UCSD-AML1 (cell line): Measurements from ENCODE around the gene MCF2L2.
A peak's percentile ranks its signal among the peaks of the same experiment; 100 is the strongest.
"Not testable (repeated sequence)": the region's sequence is repeated elsewhere in the genome, so short reads cannot be mapped to it uniquely, and the experiment has no call there.

Source experiments
- DNase-seq: peaks from one replicate; lab custom pipeline; 2025; ENCODE audit not compliant: unreplicated experiment; lab: John Stamatoyannopoulos, UW

MCF2L2 gene

GRCh38 chr3:183428447-183429211 is at the start of gene MCF2L2:
MCF2L2 (minus strand) TSS chr3:183428619; CDS start chr3:183427977, 642 bp downstream.
- DNase-seq: peak; percentile 36

DNA sequence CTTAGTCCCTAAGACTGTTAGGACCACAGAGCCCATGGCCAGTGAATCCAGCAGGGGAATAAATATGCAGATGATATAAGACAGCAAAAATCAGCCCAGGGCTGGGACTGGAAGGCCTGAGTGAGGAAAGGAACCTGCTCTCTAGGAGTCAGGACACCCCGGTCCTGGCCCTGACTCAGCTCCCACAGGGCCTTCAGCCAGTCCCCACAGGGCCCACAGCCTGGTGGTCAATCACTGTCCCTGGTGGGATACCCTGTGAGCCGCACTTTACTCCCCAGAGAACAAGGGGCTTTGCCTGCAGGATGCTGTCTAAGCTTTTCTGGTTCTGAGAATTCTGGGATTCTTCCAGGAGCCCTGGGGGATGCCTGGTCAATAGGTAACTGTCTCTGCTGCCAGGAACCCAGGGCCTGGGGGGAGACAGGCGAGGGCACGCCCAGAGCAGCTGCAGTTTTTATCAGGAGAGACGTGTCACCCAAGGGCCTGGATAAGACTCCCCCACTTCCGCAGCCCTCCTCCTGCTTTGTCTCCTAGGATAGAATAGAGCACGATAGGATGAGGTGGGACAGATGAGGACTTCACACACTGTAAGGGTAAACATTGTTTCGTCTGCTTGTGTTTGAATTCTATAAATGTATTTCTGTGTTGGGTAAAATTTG is 49.5 kb upstream of the MCF2L2 start:
- DNase-seq: no peak

DNA sequence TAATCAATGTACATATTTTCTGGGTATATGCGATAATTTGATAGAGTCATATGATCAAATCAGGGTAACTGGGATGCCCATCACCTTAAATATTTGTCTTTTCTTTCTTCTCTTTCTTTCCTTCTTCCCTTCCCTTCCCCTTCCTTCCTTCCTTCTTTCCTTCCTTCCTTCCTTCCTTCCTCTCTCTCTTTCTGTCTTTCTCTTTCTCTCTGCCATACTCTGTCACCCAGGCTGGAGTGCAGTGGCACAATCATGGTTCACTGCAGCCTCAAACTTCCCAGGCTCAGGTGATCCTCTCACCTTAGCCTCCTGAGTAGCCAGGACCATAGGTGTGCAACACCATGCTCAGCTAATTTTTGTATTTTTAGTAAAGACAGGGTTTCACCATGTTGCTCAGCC is 47.3 kb upstream of the MCF2L2 start:
- DNase-seq: not testable (repeated sequence)

DNA sequence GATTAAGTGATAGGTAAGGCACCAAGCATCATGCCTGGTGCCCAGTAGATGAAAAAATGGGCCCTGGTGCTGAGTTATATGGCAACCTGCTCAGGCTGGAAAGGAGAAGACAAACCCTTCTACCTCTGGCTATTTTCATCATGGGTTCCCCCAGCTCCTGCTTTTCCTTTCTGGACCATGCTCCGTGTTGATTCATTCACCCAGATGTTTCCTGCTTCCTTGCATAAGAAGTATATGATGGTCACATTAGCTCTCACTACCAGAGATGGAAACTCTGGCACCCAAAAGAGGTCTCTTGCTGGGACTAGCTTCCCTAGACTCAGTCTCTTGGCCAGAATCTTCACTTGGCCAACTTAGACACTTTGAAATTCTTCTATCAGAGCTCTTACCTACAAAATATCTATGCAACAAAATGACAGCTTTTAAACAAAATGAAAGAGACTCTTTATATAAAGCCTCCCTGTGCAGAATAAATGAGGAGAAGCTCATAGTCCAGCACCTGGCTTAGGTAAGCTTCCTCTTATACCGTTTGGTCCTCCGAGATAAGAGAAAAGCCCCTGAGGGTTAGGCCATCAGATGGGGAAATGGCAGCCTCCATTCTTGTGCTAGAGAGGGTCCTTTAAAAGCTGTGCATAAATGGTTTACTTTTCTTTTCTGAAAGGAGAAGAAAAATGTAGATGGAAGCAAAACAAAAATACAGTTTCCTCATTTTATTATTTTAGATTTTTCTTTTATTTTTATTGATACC is 46.8 kb upstream of the MCF2L2 start:
- no peak for DNase-seq

GRCh38 chr3:183473969-183474368 is 45.5 kb upstream of the MCF2L2 start:
- no peak for DNase-seq

DNA sequence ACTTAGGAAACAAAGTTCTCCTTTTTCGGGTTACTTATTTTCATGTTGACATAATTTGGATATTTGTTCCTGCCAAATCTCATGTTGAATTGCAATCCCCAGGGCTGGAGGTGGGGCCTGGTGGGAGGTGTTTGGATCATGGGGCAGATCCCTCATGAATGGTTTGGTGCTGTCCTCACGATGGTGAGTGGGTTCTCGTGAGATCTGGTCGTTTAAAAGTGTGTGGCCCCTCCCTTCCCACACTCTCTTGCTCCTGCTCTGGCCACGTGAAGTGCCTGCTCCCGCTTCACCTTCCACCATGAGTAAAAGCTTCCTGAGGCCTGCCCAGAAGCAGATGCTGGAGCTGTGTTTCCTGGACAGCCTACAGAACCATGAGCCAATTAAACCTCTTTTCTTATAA is 43.7 kb upstream of the MCF2L2 start:
- DNase-seq: no peak

DNA sequence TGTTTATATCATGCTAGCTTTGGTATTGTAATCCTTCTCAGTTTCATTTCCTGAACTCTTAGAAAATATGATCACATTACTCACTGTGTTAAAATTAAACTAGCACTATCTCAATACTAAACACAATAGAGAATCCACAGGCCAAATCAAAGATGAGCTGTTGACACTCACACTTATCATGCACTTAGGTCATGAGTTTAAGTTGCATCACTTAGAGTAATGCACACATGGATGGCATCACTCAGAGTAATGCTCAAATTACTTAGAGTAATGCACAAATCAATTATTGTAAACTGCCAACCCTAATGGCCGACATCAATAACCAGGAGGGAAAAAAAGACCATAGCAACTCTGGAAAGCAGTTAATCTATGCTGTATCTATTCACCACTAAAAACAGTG is 40.0 kb upstream of the MCF2L2 start:
- no peak for DNase-seq

- no peak for DNase-seq
These were observed 38.2 kb upstream of the MCF2L2 start for GRCh38 chr3:183466575-183466974.

DNA sequence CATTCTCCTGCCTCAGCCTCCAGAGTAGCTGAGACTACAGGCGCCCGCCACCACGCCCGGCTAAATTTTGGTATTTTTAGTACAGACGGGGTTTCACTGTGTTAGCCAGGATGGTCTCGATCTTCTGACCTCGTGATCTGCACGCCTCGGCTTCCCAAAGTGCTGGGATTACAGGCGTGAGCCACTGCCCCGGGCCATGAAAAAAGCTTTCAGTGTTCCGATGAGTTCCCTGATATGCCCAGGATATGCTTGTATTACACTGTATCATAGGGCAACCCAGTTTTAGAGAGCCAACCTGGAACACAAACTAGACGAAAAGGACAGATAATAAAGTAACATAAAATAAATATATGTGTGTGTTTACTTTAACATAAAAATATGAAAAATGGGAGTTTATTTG is 37.3 kb upstream of the MCF2L2 start:
- DNase-seq: not testable (repeated sequence)

DNA sequence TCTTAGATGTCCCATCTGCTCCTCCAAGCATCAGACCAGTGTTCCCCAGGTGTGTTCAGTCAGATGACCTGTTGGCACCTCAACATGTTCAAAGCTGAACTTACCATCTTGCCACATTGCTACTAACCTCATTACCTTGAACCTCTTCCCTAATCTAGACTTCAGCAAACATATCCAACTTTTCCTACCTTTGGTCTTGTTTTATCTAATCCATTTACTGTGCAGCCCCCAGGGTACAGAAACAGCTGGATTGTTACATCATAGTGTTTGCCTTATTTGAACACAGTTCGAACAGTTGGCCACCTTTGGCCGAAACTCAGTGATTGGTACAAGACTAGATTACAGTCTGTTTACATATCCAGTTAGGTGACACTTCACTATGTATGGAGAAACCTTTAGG is 36.1 kb upstream of the MCF2L2 start:
- no peak for DNase-seq

- no peak for DNase-seq
These were observed 31.9 kb upstream of the MCF2L2 start for GRCh38 chr3:183460081-183461055.

- no peak for DNase-seq
These were observed 26.7 kb upstream of the MCF2L2 start for GRCh38 chr3:183455089-183455488.

GRCh38 chr3:183454064-183454463 is 25.6 kb upstream of the MCF2L2 start:
- no peak for DNase-seq

- DNase-seq: no peak
These were observed 21.4 kb upstream of the MCF2L2 start for GRCh38 chr3:183449791-183450190.

GRCh38 chr3:183449391-183449790 is 21.0 kb upstream of the MCF2L2 start:
- DNase-seq: no peak

- no peak for DNase-seq
These were observed 20.1 kb upstream of the MCF2L2 start for GRCh38 chr3:183448369-183449128.

DNA sequence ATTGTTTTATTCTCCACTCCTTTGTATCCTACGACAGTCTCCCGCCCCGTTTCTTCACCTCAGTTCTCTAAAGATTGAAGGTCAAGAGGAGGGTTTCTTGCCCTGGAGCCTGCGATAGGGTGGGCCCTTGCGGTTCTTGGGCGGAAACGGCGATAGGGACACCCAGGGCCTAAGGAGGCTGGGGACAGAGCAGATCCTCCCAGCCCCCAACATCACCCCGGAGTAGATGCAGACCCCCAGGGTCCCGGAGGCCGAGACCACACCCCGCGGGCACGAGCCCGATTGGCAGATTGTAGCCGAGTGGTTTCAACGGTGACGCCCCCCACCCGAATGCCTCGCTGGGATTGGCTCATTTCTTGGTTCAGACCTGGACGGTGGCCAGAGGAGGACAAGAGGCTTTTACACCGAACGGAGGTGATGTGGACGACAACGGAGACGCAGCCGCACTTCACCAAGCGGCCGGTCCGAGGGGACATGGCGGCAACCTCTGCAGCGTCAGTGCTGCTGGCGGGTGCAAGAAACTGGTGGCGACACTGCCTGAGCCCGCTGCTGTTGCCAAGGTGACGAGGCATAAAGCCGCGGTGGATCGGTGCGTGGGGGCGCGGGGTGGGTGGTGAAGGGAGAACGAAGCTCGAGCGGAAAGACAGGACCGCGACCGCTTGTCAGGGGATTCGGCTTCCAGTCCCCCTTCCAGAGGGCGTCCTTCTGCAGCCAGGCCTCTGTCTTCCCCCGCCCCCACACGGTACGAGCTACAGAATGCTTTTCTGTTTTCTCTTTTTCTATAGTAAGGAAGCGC is 19.0 kb upstream of the MCF2L2 start:
- DNase-seq: peak; percentile 85

DNA sequence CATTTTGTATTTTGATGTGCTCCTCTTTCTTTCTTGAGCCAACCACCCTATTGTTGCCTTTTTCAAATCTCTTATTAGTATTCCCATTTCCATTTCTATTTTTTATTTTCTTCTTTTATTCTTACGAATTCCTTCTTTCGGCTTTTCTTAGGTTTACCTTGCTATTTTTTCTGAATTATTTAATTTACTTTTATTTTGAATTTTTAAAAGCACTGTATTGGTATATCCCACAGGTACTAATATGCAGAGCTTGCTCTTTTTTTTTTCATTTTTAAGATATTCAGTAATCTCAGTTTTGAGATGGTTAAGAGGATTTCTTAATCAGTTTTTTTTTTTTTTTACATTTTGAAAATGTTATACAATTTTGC is 18.4 kb upstream of the MCF2L2 start:
- DNase-seq: no peak

- no peak for DNase-seq
These were observed 16.3 kb upstream of the MCF2L2 start for GRCh38 chr3:183444748-183445147.
